ENCODE results near the gene DENND1A. TPM values are rescaled to one million over a fixed set of nuclear protein-coding genes. Genes with fewer than 3 reads are reported as not detected.

DENND1A gene
- total RNA-seq, 1 experiment from 2014 or later: 42.5 TPM

DNA sequence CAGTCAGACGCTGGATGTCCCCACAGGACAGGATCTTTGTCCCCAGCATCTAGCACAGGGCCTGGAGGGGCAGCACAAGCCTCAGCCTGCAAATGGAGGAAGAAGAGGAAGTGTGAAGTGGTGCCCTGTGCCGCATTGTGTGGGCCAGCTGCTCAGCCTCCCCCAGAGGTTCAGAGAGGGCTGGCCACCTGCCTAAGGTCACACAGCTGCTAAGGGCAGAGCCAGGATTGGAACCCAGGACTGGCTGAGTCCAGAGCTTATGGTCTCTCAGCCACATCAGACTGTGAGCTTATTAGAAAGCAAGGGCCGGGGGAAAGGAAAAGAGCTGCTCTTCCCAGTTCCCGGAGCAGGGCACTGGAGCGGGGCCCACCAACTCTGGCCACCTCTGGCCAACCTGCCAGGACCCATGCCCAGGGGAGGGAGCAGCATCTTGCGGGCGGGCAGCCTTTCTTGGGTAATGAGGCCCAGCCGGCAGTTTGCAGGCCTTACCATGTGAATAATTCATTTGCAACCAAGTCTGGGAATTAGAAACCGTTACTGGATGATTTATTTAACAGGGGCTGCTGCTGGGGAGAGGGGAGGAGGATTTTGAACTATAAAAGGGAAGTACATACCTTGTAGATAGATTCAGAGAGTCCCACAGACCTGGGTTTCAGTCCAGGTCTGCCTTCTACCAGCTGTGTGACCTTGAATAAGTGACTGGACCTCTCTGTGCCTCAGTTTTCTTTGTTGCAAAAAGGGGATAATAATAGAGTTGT lies 585.6 kb downstream of the DENND1A start:
- Mint-ChIP-seq H3K9me3 (ENCODE audit: unreplicated experiment) (no peaks in the 10 kb centered on the region), H3K4me1 (ENCODE audit: insufficient read depth, unreplicated experiment) (peaks cover 14% of the 10 kb centered on the region), H3K27ac (ENCODE audit: low read depth, unreplicated experiment) (no peak overlapping the region), H3K4me3 (ENCODE audit: unreplicated experiment) (no peak overlapping the region), H3K27me3 (ENCODE audit: insufficient read depth, unreplicated experiment) (no peaks in the 10 kb centered on the region), H3K36me3 (ENCODE audit: insufficient read depth, unreplicated experiment) (no peaks in the 10 kb centered on the region)
- no peak for DNase-seq (ENCODE audit: unreplicated experiment)
- CTCF ChIA-PET: interaction anchor here (0.6 to 2.0 kb wide), 6 partner anchors 10 to 252 kb away, joined by 3 to 8 read pairs (median 4); no protein-coding TSS in a partner anchor
- no TSS peak for BruUV-seq (replicated peaks)
- POLR2A ChIA-PET: no interaction called here
- intact Hi-C loops (cut with micrococcal nuclease): no loop called here
- TF ChIP-seq, protein P1, sequence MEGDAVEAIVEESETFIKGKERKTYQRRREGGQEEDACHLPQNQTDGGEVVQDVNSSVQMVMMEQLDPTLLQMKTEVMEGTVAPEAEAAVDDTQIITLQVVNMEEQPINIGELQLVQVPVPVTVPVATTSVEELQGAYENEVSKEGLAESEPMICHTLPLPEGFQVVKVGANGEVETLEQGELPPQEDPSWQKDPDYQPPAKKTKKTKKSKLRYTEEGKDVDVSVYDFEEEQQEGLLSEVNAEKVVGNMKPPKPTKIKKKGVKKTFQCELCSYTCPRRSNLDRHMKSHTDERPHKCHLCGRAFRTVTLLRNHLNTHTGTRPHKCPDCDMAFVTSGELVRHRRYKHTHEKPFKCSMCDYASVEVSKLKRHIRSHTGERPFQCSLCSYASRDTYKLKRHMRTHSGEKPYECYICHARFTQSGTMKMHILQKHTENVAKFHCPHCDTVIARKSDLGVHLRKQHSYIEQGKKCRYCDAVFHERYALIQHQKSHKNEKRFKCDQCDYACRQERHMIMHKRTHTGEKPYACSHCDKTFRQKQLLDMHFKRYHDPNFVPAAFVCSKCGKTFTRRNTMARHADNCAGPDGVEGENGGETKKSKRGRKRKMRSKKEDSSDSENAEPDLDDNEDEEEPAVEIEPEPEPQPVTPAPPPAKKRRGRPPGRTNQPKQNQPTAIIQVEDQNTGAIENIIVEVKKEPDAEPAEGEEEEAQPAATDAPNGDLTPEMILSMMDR (IDR thresholded peaks at IDR 0.05; ENCODE audit: unreplicated experiment): no peak

GRCh38 chr9:123343443-123344191 lies 586.3 kb downstream of the DENND1A start:
- H3K9me3 Mint-ChIP-seq (ENCODE audit: unreplicated experiment): no peaks in the 10 kb centered on the region
- CTCF ChIA-PET: interaction anchor here (0.6 to 2.0 kb wide), 6 partner anchors 9 to 291 kb away, joined by 3 to 6 read pairs (median 5); no protein-coding TSS in a partner anchor
- H3K27me3 Mint-ChIP-seq (ENCODE audit: insufficient read depth, unreplicated experiment): no peaks in the 10 kb centered on the region
- TF ChIP-seq, protein P1 (IDR thresholded peaks at IDR 0.05; ENCODE audit: unreplicated experiment): no peak
- H3K27ac Mint-ChIP-seq (ENCODE audit: low read depth, unreplicated experiment): no peak overlapping the region
- no TSS peak for BruUV-seq (replicated peaks)
- no peak overlapping the region for H3K4me3 Mint-ChIP-seq (ENCODE audit: unreplicated experiment)
- H3K36me3 Mint-ChIP-seq (ENCODE audit: insufficient read depth, unreplicated experiment): no peaks in the 10 kb centered on the region
- DNase-seq (ENCODE audit: unreplicated experiment): peak; percentile 52
- H3K4me1 Mint-ChIP-seq (ENCODE audit: insufficient read depth, unreplicated experiment): peaks cover 14% of the 10 kb centered on the region
- intact Hi-C loops (cut with micrococcal nuclease): no loop called here
- POLR2A ChIA-PET: no interaction called here

DNA sequence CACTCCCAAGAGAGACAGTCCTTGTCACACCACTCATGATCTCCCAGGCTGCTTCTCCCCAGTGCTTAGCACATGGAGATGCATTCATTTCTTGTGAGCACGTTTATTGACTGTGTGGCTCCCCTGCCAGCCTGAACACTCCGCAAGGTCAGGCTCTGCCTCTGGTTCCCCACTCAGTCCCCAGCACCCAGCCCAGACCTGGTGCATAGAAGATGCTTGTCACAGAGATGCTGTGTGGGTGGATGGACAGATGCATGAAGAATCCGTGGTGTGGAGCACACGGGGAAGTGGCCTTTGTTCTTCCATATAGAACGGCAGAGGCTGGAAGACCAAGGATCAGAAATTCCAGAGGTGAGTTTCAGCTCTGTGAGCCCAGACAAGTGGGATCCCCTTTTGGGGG lies 587.7 kb downstream of the DENND1A start:
- peaks cover 14% of the 10 kb centered on the region for H3K4me1 Mint-ChIP-seq (ENCODE audit: insufficient read depth, unreplicated experiment)
- no TSS peak for BruUV-seq (replicated peaks)
- no peaks in the 10 kb centered on the region for H3K27me3 Mint-ChIP-seq (ENCODE audit: insufficient read depth, unreplicated experiment)
- no peaks in the 10 kb centered on the region for H3K9me3 Mint-ChIP-seq (ENCODE audit: unreplicated experiment)
- ChIA-PET CTCF (interaction anchor here (0.8 to 1.6 kb wide), 3 partner anchors 8 to 342 kb away, joined by 4 to 7 read pairs (median 6); no protein-coding TSS in a partner anchor), POLR2A (no interaction called here)
- intact Hi-C loops (cut with micrococcal nuclease): no loop called here
- DNase-seq (ENCODE audit: unreplicated experiment): no peak
- H3K27ac Mint-ChIP-seq (ENCODE audit: low read depth, unreplicated experiment): no peak overlapping the region
- no peak overlapping the region for H3K4me3 Mint-ChIP-seq (ENCODE audit: unreplicated experiment)
- TF ChIP-seq, protein P1 (IDR thresholded peaks at IDR 0.05; ENCODE audit: unreplicated experiment): no peak
- H3K36me3 Mint-ChIP-seq (ENCODE audit: insufficient read depth, unreplicated experiment): no peaks in the 10 kb centered on the region

DNA sequence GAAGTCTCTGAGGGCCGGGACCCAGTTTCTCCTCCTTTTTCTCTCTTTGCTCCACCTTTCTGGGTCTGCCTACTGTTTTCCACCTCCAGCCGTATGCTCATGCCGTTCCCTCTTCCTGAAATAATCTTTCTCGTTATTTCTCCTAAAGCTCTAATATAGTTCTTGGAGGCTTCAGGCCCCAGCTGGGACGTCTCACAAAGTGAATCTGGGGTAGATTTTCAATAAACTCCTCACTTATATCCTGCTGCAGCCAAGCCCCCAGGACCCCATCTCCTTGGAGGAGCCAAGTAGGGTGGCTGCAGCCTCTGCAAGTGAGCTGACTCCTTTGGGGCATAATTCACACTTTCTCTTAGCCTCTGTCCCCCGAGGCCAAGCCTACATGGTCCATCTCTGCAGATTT lies 588.1 kb downstream of the DENND1A start:
- Mint-ChIP-seq H3K27me3 (ENCODE audit: insufficient read depth, unreplicated experiment) (no peaks in the 10 kb centered on the region), H3K36me3 (ENCODE audit: insufficient read depth, unreplicated experiment) (no peaks in the 10 kb centered on the region), H3K4me1 (ENCODE audit: insufficient read depth, unreplicated experiment) (peaks cover 14% of the 10 kb centered on the region), H3K9me3 (ENCODE audit: unreplicated experiment) (no peaks in the 10 kb centered on the region), H3K4me3 (ENCODE audit: unreplicated experiment) (no peak overlapping the region), H3K27ac (ENCODE audit: low read depth, unreplicated experiment) (no peak overlapping the region)
- no TSS peak for BruUV-seq (replicated peaks)
- ChIA-PET CTCF (interaction anchor here (0.5 to 1.6 kb wide), 3 partner anchors 8 to 1034 kb away, joined by 3 to 7 read pairs (median 6); no protein-coding TSS in a partner anchor), POLR2A (no interaction called here)
- DNase-seq (ENCODE audit: unreplicated experiment): no peak
- intact Hi-C loops (cut with micrococcal nuclease): no loop called here
- TF ChIP-seq, protein P1 (IDR thresholded peaks at IDR 0.05; ENCODE audit: unreplicated experiment): no peak
